AG08395 (cell line): ENCODE data around the gene MAU2.
A peak's percentile ranks its signal among the peaks of the same experiment; 100 is the strongest.
"Not testable (repeated sequence)": the region's sequence is repeated elsewhere in the genome, so short reads cannot be mapped to it uniquely, and the experiment has no call there.

Experiments
- DNase-seq: peaks from one replicate; pipeline ENCODE4 v3.0.0; 2012; ENCODE audit warnings: mixed read lengths, low spot score

MAU2 gene

GRCh38 chr19:19347401-19348110, 26.9 kb downstream of the MAU2 start:
- no peak for DNase-seq

GRCh38 chr19:19348266-19348665, 27.6 kb downstream of the MAU2 start:
- no peak for DNase-seq

GRCh38 chr19:19349365-19349764, 28.7 kb downstream of the MAU2 start:
- no peak for DNase-seq

GRCh38 chr19:19350756-19351155, 30.1 kb downstream of the MAU2 start:
- DNase-seq, result not testable (repeated sequence)

GRCh38 chr19:19352823-19353222, 32.2 kb downstream of the MAU2 start:
- no peak for DNase-seq

GRCh38 chr19:19354007-19354406, 33.4 kb downstream of the MAU2 start:
- DNase-seq, result no peak

GRCh38 chr19:19354932-19355331, 34.3 kb downstream of the MAU2 start:
- no peak for DNase-seq

- DNase-seq, result no peak
Measured at GRCh38 chr19:19355606-19356139, 35.0 kb downstream of the MAU2 start.

- no peak for DNase-seq
Measured at GRCh38 chr19:19356500-19356899, 35.9 kb downstream of the MAU2 start.

- no peak for DNase-seq
Measured at GRCh38 chr19:19356901-19357566, 36.4 kb downstream of the MAU2 start.

- peak; percentile 88 for DNase-seq
Measured at GRCh38 chr19:19361075-19361594, 40.5 kb downstream of the MAU2 start.

- DNase-seq, result no peak
Measured at GRCh38 chr19:19362075-19362474, 41.4 kb downstream of the MAU2 start.

GRCh38 chr19:19366434-19367396, 46.1 kb downstream of the MAU2 start:
- peak; percentile 62 for DNase-seq

- DNase-seq, result no peak
Measured at GRCh38 chr19:19368087-19368486, 47.5 kb downstream of the MAU2 start.

- no peak for DNase-seq
Measured at GRCh38 chr19:19371059-19371458, 50.4 kb downstream of the MAU2 start.

- peak; percentile 20 for DNase-seq
Measured at GRCh38 chr19:19372656-19373416, 52.2 kb downstream of the MAU2 start.

- DNase-seq, result no peak
Measured at GRCh38 chr19:19379527-19379926, 58.9 kb downstream of the MAU2 start.

- not testable (repeated sequence) for DNase-seq
Measured at GRCh38 chr19:19380316-19380715, 59.7 kb downstream of the MAU2 start.

GRCh38 chr19:19381007-19381926, 60.6 kb downstream of the MAU2 start:
- DNase-seq, result no peak

- DNase-seq, result no peak
Measured at GRCh38 chr19:19382118-19382517, 61.5 kb downstream of the MAU2 start.
